Coronary artery (tissue), 2 donors: ENCODE data around the gene USP12.

Experiments used
- DNase-seq: peaks from one replicate; pipeline ENCODE4 v3.0.0-alpha.2; 2017; ENCODE audit warnings: low spot score
- H3K27ac ChIP-seq, 2 donors: fragments of 200-600 bp; sonication (generic); one replicate each; pipeline ENCODE4 v1.5.1; 2016 to 2019
- H3K4me3 ChIP-seq: fragments of 200-600 bp; sonication (generic); 2 replicates; pipeline ENCODE4 v1.5.1; 2016; ENCODE audit warnings: mild to moderate bottlenecking, moderate library complexity
- TF ChIP-seq, protein P1 (sequence below): fragments of 200-600 bp; sonication (generic); IDR thresholded peaks from one replicate; pipeline ENCODE4 v1.5.1; 2019; ENCODE audit warnings: antibody characterized with exemption

Gene USP12

DNA sequence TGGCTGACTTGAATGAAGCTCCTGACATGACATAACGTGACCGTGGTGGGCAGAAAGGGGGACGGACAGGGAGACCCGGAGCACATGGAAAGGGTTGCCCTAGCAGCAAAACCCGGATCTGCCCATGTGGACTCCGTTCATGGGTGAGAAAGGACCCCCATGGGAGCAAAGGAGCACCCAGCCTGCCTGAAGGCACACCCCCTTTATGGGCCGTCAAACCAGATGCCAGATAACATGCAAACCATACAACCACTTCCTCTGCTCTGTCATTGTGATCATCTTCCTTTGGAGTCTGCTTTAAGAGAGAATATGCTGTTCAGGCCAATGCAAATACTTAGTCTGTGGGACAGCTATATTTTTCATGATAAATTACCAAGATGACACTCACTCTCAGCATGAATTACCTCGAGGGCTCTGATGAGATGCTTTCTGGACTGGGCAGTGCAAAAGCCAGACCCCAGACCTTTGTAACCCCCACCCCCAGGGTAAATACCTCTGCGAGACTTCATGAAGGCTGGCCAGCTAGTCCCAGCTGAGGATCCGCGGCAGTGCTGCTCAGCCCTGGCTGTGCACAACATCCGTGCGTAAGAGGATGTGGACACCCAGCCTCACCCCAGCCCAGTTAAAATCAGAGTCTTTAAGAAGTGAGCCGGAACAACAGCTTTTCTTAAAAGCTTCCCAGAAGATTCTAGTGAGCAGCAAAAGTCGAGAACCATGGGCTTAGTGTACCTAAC lies 126.6 kb downstream of the USP12 start:
- DNase-seq: no peak
- Histone ChIP-seq H3K4me3 (no peak overlapping the region), H3K27ac (no peak overlapping the region)
- TF ChIP-seq, protein P1, sequence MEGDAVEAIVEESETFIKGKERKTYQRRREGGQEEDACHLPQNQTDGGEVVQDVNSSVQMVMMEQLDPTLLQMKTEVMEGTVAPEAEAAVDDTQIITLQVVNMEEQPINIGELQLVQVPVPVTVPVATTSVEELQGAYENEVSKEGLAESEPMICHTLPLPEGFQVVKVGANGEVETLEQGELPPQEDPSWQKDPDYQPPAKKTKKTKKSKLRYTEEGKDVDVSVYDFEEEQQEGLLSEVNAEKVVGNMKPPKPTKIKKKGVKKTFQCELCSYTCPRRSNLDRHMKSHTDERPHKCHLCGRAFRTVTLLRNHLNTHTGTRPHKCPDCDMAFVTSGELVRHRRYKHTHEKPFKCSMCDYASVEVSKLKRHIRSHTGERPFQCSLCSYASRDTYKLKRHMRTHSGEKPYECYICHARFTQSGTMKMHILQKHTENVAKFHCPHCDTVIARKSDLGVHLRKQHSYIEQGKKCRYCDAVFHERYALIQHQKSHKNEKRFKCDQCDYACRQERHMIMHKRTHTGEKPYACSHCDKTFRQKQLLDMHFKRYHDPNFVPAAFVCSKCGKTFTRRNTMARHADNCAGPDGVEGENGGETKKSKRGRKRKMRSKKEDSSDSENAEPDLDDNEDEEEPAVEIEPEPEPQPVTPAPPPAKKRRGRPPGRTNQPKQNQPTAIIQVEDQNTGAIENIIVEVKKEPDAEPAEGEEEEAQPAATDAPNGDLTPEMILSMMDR: no peak

DNA sequence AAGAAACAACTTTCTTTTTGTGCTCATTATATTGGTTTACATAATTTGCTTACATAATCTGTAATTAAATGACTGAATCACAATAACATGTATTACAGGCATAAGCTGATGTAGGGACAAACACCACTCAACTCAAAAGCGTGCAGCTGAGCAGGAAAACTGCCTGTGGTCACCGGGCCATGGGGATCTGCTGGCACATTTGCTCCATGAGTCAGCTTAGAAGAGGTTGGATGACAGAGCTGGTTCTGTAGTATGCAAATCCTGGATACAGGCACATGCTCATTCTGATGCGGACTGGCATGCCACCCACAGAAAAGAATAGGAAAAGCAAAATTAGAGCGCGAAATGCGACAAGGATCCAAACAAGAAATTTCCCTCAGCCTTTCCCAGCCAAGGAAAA lies 128.6 kb downstream of the USP12 start:
- H3K27ac ChIP-seq: no peak overlapping the region
- no peak for DNase-seq
- TF ChIP-seq, protein P1: no peak
- no peak overlapping the region for H3K4me3 ChIP-seq

DNA sequence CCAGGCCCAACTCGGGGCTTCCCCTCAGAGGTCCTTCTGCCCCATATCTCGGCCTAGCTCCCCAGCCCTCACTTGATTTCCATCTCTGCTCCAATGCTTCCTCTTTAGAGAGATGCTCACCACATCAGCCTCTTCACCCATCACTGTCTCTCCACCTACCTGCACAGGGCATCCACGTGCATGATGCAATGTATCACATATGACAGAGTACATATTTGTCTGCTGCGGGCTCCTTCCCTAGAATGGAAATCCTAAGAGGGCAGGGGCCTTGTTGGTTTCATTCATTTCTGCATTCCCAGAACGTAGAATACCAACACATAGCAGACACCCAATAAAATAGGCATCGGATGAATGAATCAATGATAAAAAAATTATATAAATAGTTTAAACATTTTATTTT lies 130.3 kb downstream of the USP12 start:
- TF ChIP-seq, protein P1: no peak
- no peak for DNase-seq
- H3K27ac ChIP-seq: no peak overlapping the region

DNA sequence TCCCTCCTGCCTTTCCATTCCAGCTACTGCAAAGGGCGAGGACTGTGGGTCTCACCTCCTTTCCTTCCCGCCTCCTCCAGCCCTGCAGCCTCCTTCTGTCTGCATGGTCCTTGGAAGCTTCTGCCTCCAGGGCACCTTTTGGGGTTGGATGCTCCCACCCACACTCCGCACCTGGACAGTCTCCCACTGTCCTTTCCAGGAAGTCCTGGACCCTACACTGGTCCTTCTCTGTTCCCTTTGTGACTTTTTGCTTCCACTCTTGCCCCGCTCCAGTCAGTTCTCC lies 130.8 kb downstream of the USP12 start:
- no peak overlapping the region for H3K4me3 ChIP-seq
- no peak for DNase-seq
- TF ChIP-seq, protein P1: no peak
- H3K27ac ChIP-seq: no peak overlapping the region

More for the DNA sequence above, 130.3 kb downstream of the USP12 start:
- H3K4me3 ChIP-seq: no peak overlapping the region

DNA sequence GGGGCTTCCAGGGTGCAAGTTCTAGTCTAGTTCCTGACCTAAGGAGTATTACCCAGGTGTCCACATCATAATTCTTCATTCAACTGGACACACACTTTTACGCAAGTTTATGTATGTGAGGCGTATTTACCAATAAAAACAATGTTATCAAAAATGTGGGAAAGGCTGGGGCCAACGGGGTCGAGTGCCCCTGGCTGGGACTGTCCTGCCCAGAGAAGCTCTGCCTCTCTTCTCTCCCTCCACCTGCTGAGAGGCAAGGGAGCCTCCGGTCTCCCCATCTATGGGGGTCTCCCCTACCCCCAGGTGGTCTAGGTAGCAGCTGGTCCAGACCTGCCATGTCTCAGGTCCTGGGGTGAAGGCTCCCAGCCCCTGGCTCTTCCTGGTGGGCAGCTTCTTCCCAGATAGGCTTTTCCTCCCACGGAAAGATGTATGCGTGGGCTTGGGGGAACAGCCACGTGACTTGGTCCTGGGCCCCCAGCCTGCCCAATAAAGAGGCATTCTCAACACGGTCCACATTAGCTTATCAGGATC lies 132.4 kb downstream of the USP12 start:
- DNase-seq: no peak
- TF ChIP-seq, protein P1: no peak
- H3K27ac ChIP-seq: no peak overlapping the region
- no peak overlapping the region for H3K4me3 ChIP-seq

DNA sequence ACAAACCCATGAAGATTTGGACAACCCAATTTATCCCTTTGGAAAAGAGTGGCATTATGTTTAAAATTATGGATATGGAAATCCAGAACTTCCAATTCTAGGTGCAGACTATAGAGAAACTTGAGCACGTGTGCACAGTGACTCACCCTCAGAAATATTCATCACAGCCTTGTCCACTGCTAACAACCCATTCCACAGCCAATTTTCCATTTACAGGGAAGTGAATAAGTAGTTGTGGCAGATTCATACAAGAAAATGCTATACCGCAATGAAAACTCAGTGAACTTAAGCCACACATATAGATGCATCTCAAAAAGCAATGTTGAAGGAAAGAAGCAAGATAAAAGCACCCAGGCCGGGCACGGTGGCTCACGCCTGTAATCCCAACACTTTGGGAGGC lies 133.3 kb downstream of the USP12 start:
- Histone ChIP-seq H3K27ac (no peak overlapping the region), H3K4me3 (no peak overlapping the region)
- TF ChIP-seq, protein P1: no peak
- DNase-seq: no peak

DNA sequence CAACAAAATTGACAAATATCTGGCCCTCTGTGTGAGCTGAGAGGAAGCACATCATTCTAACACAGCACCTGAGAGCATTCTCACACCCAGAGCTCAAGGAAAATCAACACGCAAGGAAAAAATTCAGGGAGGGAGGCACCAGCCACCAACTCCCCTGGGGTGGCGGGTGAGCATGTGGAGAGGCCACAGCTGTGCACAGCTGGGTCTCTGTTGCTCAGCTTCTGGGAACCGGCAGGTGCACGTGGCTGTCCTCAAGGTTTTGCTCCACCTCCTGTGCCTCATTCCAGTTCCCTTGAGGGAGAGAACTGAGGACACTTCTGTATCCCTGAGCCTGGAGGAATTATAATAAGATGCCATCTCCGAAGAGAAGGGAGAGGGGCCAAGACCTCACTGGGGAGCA lies 134.0 kb downstream of the USP12 start:
- no peak overlapping the region for H3K4me3 ChIP-seq
- TF ChIP-seq, protein P1: no peak
- no peak for DNase-seq
- no peak overlapping the region for H3K27ac ChIP-seq
